IMR-90 (cell line): ENCODE data around the gene RDH13. TPM values are rescaled to one million over a fixed set of nuclear protein-coding genes. Genes with fewer than 3 reads are reported as not detected.

Experiments
- ATAC-seq: fragments of 200-7000 bp; cut with Tn5 transposase; 2 replicates; pipeline ENCODE4 v1.9.1; 2020; ENCODE audit warnings: low read depth, mild to moderate bottlenecking, moderate library complexity
- BruUV-seq: library from RNA; stranded (reverse); fragments of 400-500 nt; replicated peaks from 2 replicates; lab custom pipeline; 2021; lab: Mats Ljungman, UMichigan
- CTCF ChIA-PET: fragments of 300-600 bp; formaldehyde crosslinking; extraction: SDS; loops from one replicate; lab custom pipeline; 2021; ENCODE audit warnings: antibody characterized with exemption; lab: Yijun Ruan, JAX
- POLR2A ChIA-PET: fragments of 300-600 bp; sonication (Branson Sonifier 250); formaldehyde crosslinking; loops from one replicate; lab custom pipeline; 2022; ENCODE audit warnings: antibody characterized with exemption; ENCODE audit not compliant: unreplicated experiment; lab: Charles Lee
- DNase-seq: peaks from one replicate; pipeline ENCODE4 v3.0.0; 2013
- H2AFZ ChIP-seq: replicated peaks from 2 replicates; pipeline ENCODE3; 2013; ENCODE audit warnings: low read length, mild to moderate bottlenecking; ENCODE audit not compliant: poor library complexity
- H2AK5ac ChIP-seq: 2 replicates; pipeline ENCODE4 v1.6.1; 2013; ENCODE audit warnings: low read depth, low read length, inconsistent platforms
- H2AK9ac ChIP-seq: replicated peaks from 2 replicates; pipeline ENCODE3; 2013; ENCODE audit warnings: mild to moderate bottlenecking, low read depth, low read length, moderate library complexity; ENCODE audit not compliant: poor library complexity
- H2BK120ac ChIP-seq: 2 replicates; pipeline ENCODE4 v1.6.1; 2013; ENCODE audit warnings: low read depth, low read length, inconsistent platforms
- H2BK15ac ChIP-seq: 3 replicates; pipeline ENCODE4 v1.6.1; 2013; ENCODE audit warnings: low read depth, low read length, inconsistent platforms
- H2BK20ac ChIP-seq: 2 replicates; pipeline ENCODE4 v1.6.1; 2013; ENCODE audit warnings: low read depth, mild to moderate bottlenecking, inconsistent platforms, low read length, moderate library complexity
- H2BK5ac ChIP-seq: 2 replicates; pipeline ENCODE4 v1.6.1; 2013; ENCODE audit warnings: mild to moderate bottlenecking, low read depth, low read length, inconsistent platforms; ENCODE audit not compliant: poor library complexity, severe bottlenecking
- H3K14ac ChIP-seq: replicated peaks from 2 replicates; pipeline ENCODE4 v1.6.1; 2013; ENCODE audit warnings: low read depth, low read length, inconsistent platforms
- H3K18ac ChIP-seq: 2 replicates; pipeline ENCODE4 v1.6.1; 2013; ENCODE audit warnings: low read depth, low read length, control low read depth
- H3K23ac ChIP-seq: 2 replicates; pipeline ENCODE4 v1.6.1; 2013; ENCODE audit warnings: low read depth, low read length, inconsistent platforms
- H3K27ac ChIP-seq: 2 replicates; pipeline ENCODE4 v1.5.1; 2013; ENCODE audit warnings: mild to moderate bottlenecking, control low read depth, low read length; ENCODE audit not compliant: insufficient read depth
- H3K27me3 ChIP-seq: 2 replicates; pipeline ENCODE4 v1.6.1; 2013; ENCODE audit warnings: low read length; ENCODE audit not compliant: control insufficient read depth, insufficient read depth
- H3K36me3 ChIP-seq: 2 replicates; pipeline ENCODE4 v1.6.1; 2013; ENCODE audit warnings: low read length, mixed read lengths; ENCODE audit not compliant: control insufficient read depth, insufficient read depth
- H3K4ac ChIP-seq: 2 replicates; pipeline ENCODE4 v1.6.1; 2013; ENCODE audit warnings: low read depth, low read length, inconsistent platforms
- H3K4me1 ChIP-seq: 2 replicates; pipeline ENCODE4 v1.6.1; 2013; ENCODE audit warnings: low read length, mixed read lengths; ENCODE audit not compliant: control insufficient read depth, insufficient read depth
- H3K4me2 ChIP-seq: 2 replicates; pipeline ENCODE4 v1.6.1; 2013; ENCODE audit warnings: low read depth, mild to moderate bottlenecking, control low read depth, low read length, moderate library complexity
- H3K4me3 ChIP-seq: 2 replicates; pipeline ENCODE4 v1.5.1; 2013; ENCODE audit warnings: low read depth, mild to moderate bottlenecking, control low read depth, low read length, moderate library complexity; ENCODE audit not compliant: insufficient read depth
- H3K56ac ChIP-seq: 2 replicates; pipeline ENCODE4 v1.6.1; 2013; ENCODE audit warnings: low read length, inconsistent platforms; ENCODE audit not compliant: insufficient read depth; ENCODE audit errors: extremely low read depth
- H3K79me1 ChIP-seq, 2 experiments: 2 replicates each; pipeline ENCODE4 v1.6.1; 2013; ENCODE audit warnings: low read length in 2 of 2, inconsistent platforms in 1 of 2, low read depth in 1 of 2
- H3K9ac ChIP-seq: 2 replicates; pipeline ENCODE4 v1.6.1; 2013; ENCODE audit warnings: low read depth, low read length, control low read depth
- H3K9me1 ChIP-seq: 2 replicates; pipeline ENCODE4 v1.6.1; 2013; ENCODE audit warnings: low read length, inconsistent platforms; ENCODE audit not compliant: insufficient read depth
- H3K9me3 ChIP-seq: 2 replicates; pipeline ENCODE4 v1.6.1; 2013; ENCODE audit warnings: low read length; ENCODE audit not compliant: control insufficient read depth, insufficient read depth
- H4K20me1 ChIP-seq: 2 replicates; pipeline ENCODE4 v1.6.1; 2013; ENCODE audit warnings: low read length, inconsistent platforms; ENCODE audit not compliant: insufficient read depth
- H4K5ac ChIP-seq: 2 replicates; pipeline ENCODE4 v1.6.1; 2013; ENCODE audit warnings: mild to moderate bottlenecking, low read depth, low read length, control low read depth
- H4K8ac ChIP-seq, 2 experiments: 2 replicates each; pipeline ENCODE4 v1.6.1; 2013; ENCODE audit warnings: low read depth in 2 of 2, low read length in 2 of 2, control low read depth in 1 of 2, inconsistent platforms in 1 of 2
- H4K91ac ChIP-seq: 2 replicates; pipeline ENCODE4 v1.6.1; 2013; ENCODE audit warnings: low read depth, low read length, inconsistent platforms; ENCODE audit not compliant: insufficient read depth
- BHLHE40 ChIP-seq: fragments of 150-350 bp; IDR thresholded peaks from 2 replicates; pipeline ENCODE4 v1.6.1; 2016; ENCODE audit warnings: mild to moderate bottlenecking, low read depth, low read length
- CEBPB ChIP-seq: IDR thresholded peaks from 2 replicates; pipeline ENCODE4 v1.6.1; 2012; ENCODE audit warnings: low read depth, low read length, improper control_type of control experiment
- CTCF ChIP-seq: conservative IDR thresholded peaks from 2 replicates; pipeline ENCODE4 v1.5.1; 2012; ENCODE audit warnings: mild to moderate bottlenecking, low read depth, low read length, improper control_type of control experiment
- ELK1 ChIP-seq: fragments of 150-350 bp; IDR thresholded peaks from 2 replicates; pipeline ENCODE4 v1.6.1; 2016; ENCODE audit warnings: low read depth, mild to moderate bottlenecking, low read length, moderate library complexity, borderline replicate concordance
- FOS ChIP-seq: fragments of 150-350 bp; IDR thresholded peaks from 2 replicates; pipeline ENCODE4 v1.6.1; 2016; ENCODE audit warnings: low read depth, low read length
- MAZ ChIP-seq: IDR thresholded peaks from 2 replicates; pipeline ENCODE4 v1.6.1; 2012; ENCODE audit warnings: low read depth, mild to moderate bottlenecking, low read length, improper control_type of control experiment, moderate library complexity, borderline replicate concordance
- MXI1 ChIP-seq: IDR thresholded peaks from 2 replicates; pipeline ENCODE4 v1.6.1; 2012; ENCODE audit warnings: low read depth, mild to moderate bottlenecking, low read length, moderate library complexity, borderline replicate concordance
- NFE2L2 ChIP-seq: fragments of 150-350 bp; IDR thresholded peaks from 2 replicates; pipeline ENCODE4 v1.6.1; 2016; ENCODE audit warnings: low read depth, mild to moderate bottlenecking, low read length
- RCOR1 ChIP-seq: IDR thresholded peaks from 2 replicates; pipeline ENCODE4 v1.6.1; 2012; ENCODE audit warnings: mild to moderate bottlenecking, low read length, improper control_type of control experiment; ENCODE audit not compliant: insufficient replicate concordance
- SMC3 ChIP-seq: fragments of 150-350 bp; IDR thresholded peaks from 2 replicates; pipeline ENCODE4 v1.6.1; 2016; ENCODE audit warnings: low read depth, mild to moderate bottlenecking, antibody characterized with exemption, low read length, moderate library complexity
- USF2 ChIP-seq: fragments of 150-350 bp; IDR thresholded peaks from 2 replicates; pipeline ENCODE4 v1.6.1; 2017; ENCODE audit warnings: mild to moderate bottlenecking, antibody characterized with exemption, low read length, low read depth
- WGBS, 2 experiments: methylation state at CpG; one replicate each; pipeline versions ENCODE4 v1.1.5 to v1.1.7; 2013; ENCODE audit warnings: missing lambda C conversion rate in 2 of 2; ENCODE audit not compliant: insufficient read length in 1 of 2; ENCODE audit errors: extremely low coverage in 2 of 2; 5-methylcytosine and 5-hydroxymethylcytosine counted together
- dilution Hi-C: fragments of 300-500 bp; cut with HindIII; formaldehyde crosslinking; loops from one replicate; pipeline ENCODE4 v1.14.3; 2018; ENCODE audit warnings: low sequenced_read_pairs; ENCODE audit not compliant: unreplicated experiment
- in situ Hi-C: fragments of 300-500 bp; cut with MboI; formaldehyde crosslinking; loops from 3 replicates; pipeline ENCODE4 v1.14.3; 2019; ENCODE audit warnings: low sequenced_read_pairs, inconsistent platforms, mixed read lengths
- intact Hi-C: fragments of 100-400 bp; cut with micrococcal nuclease; formaldehyde crosslinking; loops from 2 replicates; pipeline ENCODE4 v1.10.0; 2022
- polyA plus RNA-seq, 3 experiments: library from polyadenylated mRNA; depleted of rRNA; stranded (reverse); fragments of >200 nt; gene quantifications; 2 replicates each; pipeline ENCODE4 v1.2.3, GENCODE V29; 2012; ENCODE audit warnings: low replicate concordance in 1 of 3
- total RNA-seq: library from RNA; depleted of rRNA; stranded (reverse); fragments of >200 nt; gene quantifications from 2 replicates; pipeline ENCODE4 v1.2.3, GENCODE V29; 2012

The RDH13 gene
- total and polyA plus RNA-seq, 2 of the 4 experiments (the other 2 are of a cell fraction), result 7.5 to 7.8 TPM

GRCh38 chr19:55081770-55082019, 18.7 kb upstream of the RDH13 start:
- Histone ChIP-seq H4K5ac (no peak overlapping the region), H2AFZ (peak overlapping the region; percentile 78), H4K8ac (no peak overlapping the region), H4K20me1 (peaks cover 11% of the 10 kb centered on the region; the same call in 1 of the 2 replicates), H3K4me2 (peak overlapping the region; percentile 58; the same call in 1 of the 2 replicates), H2BK15ac (no peak overlapping the region), H3K27me3 (peaks cover 64% of the 10 kb centered on the region), H3K79me1 (no peaks in the 10 kb centered on the region), H3K4me3 (peak overlapping the region; percentile 30), H2AK5ac (no peak overlapping the region), H3K36me3 (no peaks in the 10 kb centered on the region), H3K9me3 (peaks cover 7% of the 10 kb centered on the region; the same call in 1 of the 2 replicates), H3K18ac (no peak overlapping the region), H3K14ac (no peak overlapping the region), H3K27ac (no peak overlapping the region), H3K9ac (no peak overlapping the region), H3K23ac (no peak overlapping the region), H3K4ac (no peak overlapping the region), H2BK20ac (no peak overlapping the region), H3K9me1 (peaks cover 4% of the 10 kb centered on the region; the same call in 1 of the 2 replicates), H4K91ac (no peak overlapping the region), H2BK120ac (no peak overlapping the region), H2BK5ac (no peak overlapping the region), H2AK9ac (peak overlapping the region; percentile 72), H3K56ac (no peak overlapping the region), H3K4me1 (peaks cover 10% of the 10 kb centered on the region; the same call in 1 of the 2 replicates)
- DNase-seq, result no peak
- ChIA-PET POLR2A (no interaction called here), CTCF (no interaction called here)
- intact Hi-C loops, result loop anchor here (10.0 kb wide), 1 partner anchor 617 kb away; the partner anchor contains the start of gene LENG9
- WGBS, 2 experiments, result 0% methylated on average over 9 of the region's 22 CpGs; no CpG with 5 or more reads in 1 of the 2 experiments
- TF ChIP-seq RCOR1 (no peak), CEBPB (no peak), SMC3 (no peak), MXI1 (no peak), ELK1 (no peak), CTCF (no peak), MAZ (no peak), NFE2L2 (no peak), BHLHE40 (no peak), USF2 (no peak), FOS (no peak)
- no peak; the same call in 1 of the 2 replicates for ATAC-seq
- dilution Hi-C loops, result no loop called here
- in situ Hi-C loops, result no loop called here
- BruUV-seq, result no TSS peak
